ENCODE measurements around the gene TTC7B. TPM values are rescaled to one million over a fixed set of nuclear protein-coding genes. Genes with fewer than 3 reads are reported as not detected.
A peak's percentile ranks its signal among the peaks of the same experiment; 100 is the strongest.

The TTC7B gene
- polyA plus RNA-seq, 1 donor = 43.7 TPM

- DNase-seq = no peak
Observed at GRCh38 chr14:90643982-90644670, 172.1 kb downstream of the TTC7B start.

- DNase-seq = no peak
Observed at GRCh38 chr14:90642244-90642717, 173.9 kb downstream of the TTC7B start.

DNA sequence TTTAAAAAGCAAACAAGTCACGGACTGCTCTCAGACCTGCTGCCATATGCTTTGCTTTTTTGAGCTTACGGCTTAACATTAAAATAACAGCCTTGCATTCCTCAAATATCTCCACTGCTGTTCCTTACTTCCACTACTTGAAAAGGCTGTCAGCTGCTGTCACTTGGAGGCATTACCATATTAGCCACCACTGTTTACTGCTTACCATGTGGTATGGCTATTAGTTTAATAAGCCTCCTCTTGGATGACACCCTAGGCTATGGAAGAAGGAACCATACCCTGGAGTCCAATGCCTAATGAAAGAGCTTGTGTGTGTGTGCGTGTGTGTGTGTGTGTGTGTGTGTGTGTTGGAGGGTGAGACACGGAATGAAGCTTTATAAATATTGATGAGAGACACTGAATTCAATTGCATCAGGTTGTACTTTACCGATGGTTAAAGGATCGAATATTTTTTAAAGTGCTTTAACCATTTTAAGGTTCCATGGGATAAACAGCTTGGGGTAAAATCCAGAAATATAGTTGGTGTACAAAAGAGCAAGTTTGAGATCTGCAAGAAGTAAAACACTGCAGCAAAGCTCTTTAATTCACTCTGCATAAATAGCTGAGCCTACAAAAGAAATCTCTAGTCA lies 174.5 kb downstream of the TTC7B start:
- no peak for DNase-seq

GRCh38 chr14:90641168-90641567 lies 175.1 kb downstream of the TTC7B start:
- no peak for DNase-seq

DNA sequence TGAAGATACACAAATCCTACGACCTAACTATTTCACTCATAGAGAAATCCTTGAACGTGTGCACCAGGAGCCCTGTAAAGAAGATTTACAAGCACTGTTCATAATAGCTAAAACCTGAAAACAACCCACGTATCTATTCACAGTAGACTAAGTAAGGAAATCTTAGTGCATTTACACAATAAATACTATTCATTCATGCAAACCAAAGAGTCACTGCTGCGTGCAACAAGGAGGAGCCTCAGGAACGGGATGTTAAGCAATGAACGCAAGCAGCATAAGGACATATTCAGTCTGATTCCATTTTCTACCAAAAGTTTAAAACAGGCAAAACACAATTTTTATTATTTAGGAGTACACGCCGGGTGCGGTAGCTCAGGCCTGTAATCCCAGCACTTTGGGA lies 176.6 kb downstream of the TTC7B start:
- no peak for DNase-seq

DNA sequence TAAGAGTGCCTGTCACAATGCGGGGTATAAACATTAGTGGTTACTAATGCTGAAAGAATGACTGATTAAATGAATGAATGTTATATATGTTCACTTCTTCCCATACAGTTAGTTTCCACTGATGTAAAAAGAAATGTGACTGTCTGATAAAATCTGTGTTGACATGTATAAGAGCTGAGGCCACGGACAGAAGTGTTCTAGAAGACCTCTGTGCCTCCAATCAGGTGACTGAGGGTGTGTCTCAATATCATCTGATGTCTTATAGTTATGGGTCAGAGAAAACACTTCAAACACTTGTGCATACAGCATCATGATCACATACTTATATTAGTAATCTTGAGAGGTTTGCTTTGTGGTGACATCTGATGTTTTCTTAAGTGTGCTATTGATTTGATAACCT lies 183.4 kb downstream of the TTC7B start:
- no peak for DNase-seq

DNA sequence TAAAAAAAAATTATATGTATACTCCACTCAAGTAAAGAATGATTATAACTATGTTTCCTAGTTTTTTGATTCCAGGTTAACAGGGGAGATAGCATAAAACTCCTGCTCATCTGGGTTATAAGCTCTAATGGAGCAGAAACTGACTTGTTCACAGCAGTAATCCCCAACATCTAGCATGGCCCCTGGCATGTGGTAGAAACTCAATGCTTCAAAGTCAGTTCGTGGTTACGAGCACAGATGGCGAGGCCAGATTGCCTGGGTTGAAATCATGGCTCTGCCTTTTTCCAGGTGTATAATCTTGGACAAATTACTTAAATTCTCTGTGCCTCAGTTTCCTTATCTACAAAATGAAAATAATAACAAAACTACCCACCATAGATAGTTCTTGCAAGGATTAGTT lies 183.8 kb downstream of the TTC7B start:
- DNase-seq = no peak

- no peak for DNase-seq
Observed at GRCh38 chr14:90630171-90630806, 185.9 kb downstream of the TTC7B start.

DNA sequence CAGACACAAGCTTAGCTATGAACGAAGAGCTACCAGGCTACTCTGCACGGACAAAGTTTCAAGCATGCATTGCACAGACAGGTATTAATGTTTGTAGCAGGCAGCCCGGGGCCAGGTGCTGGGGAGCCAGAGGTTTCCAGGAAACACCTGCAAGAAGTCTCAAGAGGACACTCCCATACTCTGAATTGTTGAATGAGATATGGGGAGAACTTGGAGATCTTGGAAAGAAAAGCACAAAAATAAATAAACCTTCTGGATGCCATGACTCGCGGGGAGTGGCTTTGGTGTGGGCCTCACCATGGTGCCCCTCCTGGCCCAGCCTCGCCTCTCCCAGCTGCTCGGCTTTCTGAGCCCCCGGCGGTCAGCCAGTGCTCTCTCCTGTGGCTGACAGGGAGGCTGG lies 186.8 kb downstream of the TTC7B start:
- no peak for DNase-seq

DNA sequence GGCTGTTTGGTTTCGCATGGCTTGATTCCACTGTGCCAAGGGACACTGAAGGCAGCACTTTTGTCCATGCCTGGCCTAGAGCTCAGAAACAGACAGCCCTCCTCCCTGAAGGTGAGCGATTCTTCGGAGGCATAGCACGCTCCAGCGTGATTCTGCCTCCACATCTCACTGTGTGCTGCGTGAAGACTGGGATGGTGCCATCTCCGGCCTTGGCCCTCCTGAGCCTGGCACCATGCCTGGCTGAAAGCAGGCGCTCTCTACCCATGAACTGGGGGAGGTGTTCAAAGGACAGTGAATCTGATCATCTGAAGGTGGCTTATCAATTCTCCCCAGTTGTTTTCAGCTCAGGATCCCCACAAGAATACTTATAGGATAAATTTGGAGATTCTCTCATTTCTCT lies 187.4 kb downstream of the TTC7B start:
- no peak for DNase-seq

DNA sequence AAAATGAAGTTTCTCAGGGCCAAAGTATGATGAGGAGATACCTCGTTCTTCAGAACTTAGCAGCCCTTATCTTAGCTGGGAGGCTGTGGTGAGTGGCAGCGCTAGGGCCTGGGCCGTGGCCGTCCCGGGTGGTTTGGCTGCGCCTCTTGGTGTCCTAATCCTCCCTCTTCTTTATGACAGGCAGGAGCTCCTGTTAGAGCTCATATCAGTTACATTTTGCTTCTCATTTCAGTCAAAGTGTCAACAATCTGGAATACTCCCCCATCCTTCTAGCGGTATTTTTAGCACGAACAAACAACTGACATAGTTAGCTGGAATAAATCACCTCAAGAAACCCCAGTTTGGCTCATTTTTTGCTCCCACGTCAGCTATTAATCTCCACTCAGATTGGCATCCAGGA lies 188.8 kb downstream of the TTC7B start:
- no peak for DNase-seq

DNA sequence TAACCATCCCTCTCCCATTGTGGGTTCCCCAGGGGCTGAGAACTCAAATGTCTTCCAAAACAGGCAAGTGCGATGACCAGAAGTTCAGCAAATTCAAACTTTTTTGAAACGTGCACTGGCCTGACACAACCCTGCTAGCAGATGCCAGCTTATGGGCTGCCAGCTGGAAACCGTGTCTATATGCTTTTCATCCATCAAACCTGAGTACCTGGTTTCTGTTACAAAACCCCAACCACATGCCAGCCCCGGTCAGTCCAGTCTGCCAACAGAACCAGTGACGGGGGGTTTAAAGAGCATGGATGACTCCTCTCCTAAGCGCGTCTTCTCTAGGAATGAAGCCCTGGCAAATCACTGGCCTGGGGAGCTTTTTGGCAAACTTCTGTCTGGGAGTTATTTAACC lies 189.7 kb downstream of the TTC7B start:
- DNase-seq = no peak

DNA sequence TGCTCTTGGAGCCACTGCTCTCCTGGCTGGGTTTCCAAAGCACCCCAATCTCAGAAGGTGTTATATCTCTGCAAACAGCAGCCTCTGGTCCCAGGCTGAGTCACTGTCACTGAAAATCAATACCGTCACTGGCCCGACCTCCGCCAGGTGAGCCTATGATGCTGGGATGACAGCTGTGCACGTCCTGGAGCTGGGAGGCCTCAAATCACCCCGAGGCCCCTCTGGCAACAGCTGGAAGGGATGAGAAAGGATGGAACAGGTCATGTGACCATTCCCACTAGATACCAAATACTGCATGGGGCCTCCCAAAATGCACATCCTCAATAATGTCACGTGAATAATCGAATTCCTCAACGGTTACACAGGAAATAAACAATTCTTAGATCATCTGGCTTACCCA lies 190.8 kb downstream of the TTC7B start:
- no peak for DNase-seq

GRCh38 chr14:90624732-90625400 lies 191.4 kb downstream of the TTC7B start:
- DNase-seq = no peak

GRCh38 chr14:90624227-90624626 lies 192.0 kb downstream of the TTC7B start:
- DNase-seq = no peak

GRCh38 chr14:90621201-90621600 lies 195.0 kb downstream of the TTC7B start:
- DNase-seq = no peak

DNA sequence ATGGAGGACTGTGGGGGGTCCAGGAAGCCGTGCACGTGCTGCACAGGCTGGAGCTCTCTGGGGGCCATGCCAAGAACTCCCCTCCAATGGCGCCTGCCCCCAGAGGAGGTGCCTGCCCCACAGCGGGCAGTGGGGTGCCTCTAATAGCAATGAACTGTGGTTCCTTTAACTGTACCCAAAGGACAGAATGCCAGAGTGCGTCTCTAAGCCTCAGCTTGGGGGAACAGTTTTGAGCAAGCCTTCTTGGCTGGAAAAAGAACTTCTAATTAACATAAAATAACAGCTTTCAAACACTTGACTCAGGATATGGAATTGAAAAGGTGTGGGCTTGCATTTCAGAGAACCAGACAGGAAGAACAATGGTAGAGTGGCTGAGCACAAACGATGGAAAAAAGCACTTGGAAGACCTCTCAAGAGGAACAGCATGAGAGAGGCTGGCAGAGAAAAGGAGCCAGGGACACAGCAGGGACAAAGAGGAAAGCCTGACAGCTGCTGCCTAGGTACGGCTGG lies 195.6 kb downstream of the TTC7B start:
- DNase-seq = no peak

GRCh38 chr14:90619911-90620310 lies 196.3 kb downstream of the TTC7B start:
- no peak for DNase-seq

DNA sequence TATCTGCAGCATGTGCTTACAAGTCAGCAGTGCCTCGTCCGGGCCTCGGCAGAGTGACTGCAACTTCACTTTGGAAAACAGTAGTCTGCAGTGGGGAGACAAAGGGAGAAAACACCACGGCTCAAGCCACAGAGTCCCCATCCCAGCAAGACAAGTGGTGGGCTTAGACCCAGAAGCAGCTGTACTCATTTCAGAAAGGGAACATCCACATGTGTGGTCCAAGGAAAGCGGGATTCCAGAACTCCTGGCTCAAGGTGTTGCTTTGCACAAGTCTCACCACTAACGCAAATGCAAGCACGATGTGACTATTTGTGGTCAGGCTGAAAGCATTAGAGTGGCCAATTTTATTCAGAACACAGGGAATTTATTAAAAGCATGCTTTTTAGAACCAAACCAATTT lies 198.3 kb downstream of the TTC7B start:
- DNase-seq = no peak

DNA sequence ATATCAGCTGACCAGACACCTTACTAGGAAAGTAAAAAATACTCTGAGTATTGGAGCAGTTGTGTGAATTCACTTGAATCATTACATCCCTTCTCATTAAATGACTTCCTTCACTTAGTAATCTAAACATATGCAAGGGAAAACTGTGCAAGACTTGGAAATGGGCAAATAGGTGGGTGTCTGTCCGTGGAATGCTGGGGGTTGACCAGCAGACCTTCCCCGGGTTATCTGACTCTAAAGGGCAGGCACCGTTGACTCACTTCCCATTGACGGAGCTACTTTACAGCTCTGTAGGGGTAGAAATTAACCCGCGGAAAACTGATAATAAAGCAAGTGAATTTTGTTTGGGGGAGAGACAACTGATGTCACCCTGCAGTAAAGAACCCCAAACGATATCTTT lies 199.3 kb downstream of the TTC7B start:
- DNase-seq = no peak

GRCh38 chr14:90616313-90616712 lies 199.9 kb downstream of the TTC7B start:
- no peak for DNase-seq

DNA sequence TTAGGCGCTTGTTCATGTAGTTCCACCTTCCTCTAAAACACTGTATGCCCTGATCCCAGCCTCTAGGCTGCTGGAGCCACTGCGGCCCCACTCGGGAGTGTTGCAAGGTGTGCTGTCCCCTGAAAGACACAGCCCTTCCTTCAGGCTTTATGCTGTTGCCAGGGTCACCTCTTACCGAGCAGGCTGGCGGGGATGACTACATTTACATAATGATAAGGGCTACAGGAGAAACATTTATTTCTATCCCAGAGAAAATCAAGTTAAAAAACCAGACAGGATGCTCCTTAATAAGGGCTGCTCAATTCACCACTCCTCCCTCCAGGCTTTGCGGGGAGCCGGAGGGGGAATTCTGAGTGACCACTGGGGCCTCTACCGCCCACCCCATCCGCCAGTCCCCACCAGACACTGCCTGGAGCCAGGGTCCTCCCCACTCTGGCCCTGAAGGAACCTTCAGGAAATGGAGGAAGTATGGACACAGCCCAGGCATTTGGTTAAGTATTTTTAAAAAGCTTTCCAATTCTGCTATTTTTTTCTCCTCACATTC lies 200.6 kb downstream of the TTC7B start:
- DNase-seq = peak; percentile 72
